K562 (cell line): ENCODE measurements around the gene EEPD1. TPM values are rescaled to one million over a fixed set of nuclear protein-coding genes. Genes with fewer than 3 reads are reported as not detected.

ENCODE experiments used
- ATAC-seq: fragments of 200-7000 bp; cut with Tn5 transposase; 3 replicates; pipeline ENCODE4 v1.9.1; 2020; ENCODE audit warnings: moderate library complexity
- BruUV-seq: library from RNA; stranded (reverse); fragments of 400-500 nt; replicated peaks from 2 replicates; lab custom pipeline; 2021; lab: Mats Ljungman, UMichigan
- CTCF ChIA-PET: fragments of 300-600 bp; formaldehyde crosslinking; extraction: SDS; loops from one replicate; lab custom pipeline; 2021; ENCODE audit warnings: low intra/inter-chr PET ratio; lab: Yijun Ruan, JAX
- POLR2A ChIA-PET: fragments of 300-600, 350-650 bp; sonication (Branson Sonifier 250); formaldehyde crosslinking; extraction: SDS; loops from one replicate; lab custom pipeline; 2021; ENCODE audit warnings: antibody characterized with exemption, inconsistent platforms; lab: Yijun Ruan, JAX
- DNase-seq, 4 experiments: peaks; one replicate each; pipeline versions ENCODE4 v3.0.0 to v3.0.0-alpha.2; 2011 to 2018; ENCODE audit warnings: low spot score in 3 of 4, mixed read lengths in 3 of 4; ENCODE audit errors: extremely low read depth in 1 of 4
- FAIRE-seq: peaks from 2 replicates; lab custom pipeline; 2011; peaks lifted over from hg19 to GRCh38; lab: Jason Lieb, UNC
- H2AFZ ChIP-seq: 2 replicates; pipeline ENCODE4 v1.6.0; 2011; ENCODE audit warnings: low read depth, low read length, control low read depth, inconsistent platforms
- H3K27ac ChIP-seq: fragments of 200-600 bp; 3 replicates; pipeline ENCODE4 v1.8.0; 2011; ENCODE audit warnings: low read depth, mild to moderate bottlenecking, control low read depth, inconsistent platforms, low read length, moderate library complexity, mixed read lengths; ENCODE audit errors: extremely low read depth
- H3K27me3 ChIP-seq, 2 experiments: fragments of 300-600 bp in 1 of 2; 2 replicates in 1 of 2; 3 replicates in 1 of 2; pipeline versions ENCODE4 v1.6.0 to v1.8.0; 2011; ENCODE audit warnings: inconsistent platforms in 2 of 2, low read length in 2 of 2, mild to moderate bottlenecking in 1 of 2, mixed read lengths in 1 of 2, moderate library complexity in 1 of 2; ENCODE audit not compliant: control insufficient read depth in 2 of 2, insufficient read depth in 2 of 2
- H3K36me3 ChIP-seq: fragments of 300-600 bp; 3 replicates; pipeline ENCODE4 v1.8.0; 2011; ENCODE audit warnings: mild to moderate bottlenecking, low read length, inconsistent platforms; ENCODE audit not compliant: control insufficient read depth, insufficient read depth
- H3K4me1 ChIP-seq, 2 experiments: fragments of 200-600 bp in 1 of 2; replicated peaks in 1 of 2; 2 replicates in 1 of 2; 3 replicates in 1 of 2; pipeline versions ENCODE4 v1.5.1 to v1.8.0; 2011; ENCODE audit warnings: inconsistent platforms in 2 of 2, low read length in 2 of 2, mild to moderate bottlenecking in 1 of 2, mixed read lengths in 1 of 2, moderate library complexity in 1 of 2; ENCODE audit not compliant: control insufficient read depth in 2 of 2, insufficient read depth in 2 of 2
- H3K4me2 ChIP-seq: 2 replicates; pipeline ENCODE4 v1.6.1; 2011; ENCODE audit warnings: low read length, control low read depth, inconsistent platforms, mixed read lengths; ENCODE audit not compliant: insufficient read depth
- H3K4me3 ChIP-seq: fragments of 200-600 bp; sonication (generic), shearing (Covaris generic); 2 replicates; pipeline ENCODE4 v1.5.1; 2016; ENCODE audit warnings: control low read depth, inconsistent platforms
- H3K79me2 ChIP-seq: fragments of 200-600 bp; 3 replicates; pipeline ENCODE4 v1.8.0; 2011; ENCODE audit warnings: low read length, inconsistent platforms; ENCODE audit not compliant: control insufficient read depth, insufficient read depth
- H3K9ac ChIP-seq, 2 experiments: 2 replicates each; pipeline versions ENCODE4 v1.6.0 to v1.6.1; 2011; ENCODE audit warnings: low read depth in 2 of 2, low read length in 2 of 2, control low read depth in 1 of 2, inconsistent platforms in 1 of 2, mild to moderate bottlenecking in 1 of 2, mixed read lengths in 1 of 2; ENCODE audit not compliant: insufficient read depth in 1 of 2
- H3K9me1 ChIP-seq: one replicate; pipeline ENCODE4 v1.6.0; 2011; ENCODE audit warnings: inconsistent platforms, mild to moderate bottlenecking, low read length, moderate library complexity; ENCODE audit not compliant: control insufficient read depth, insufficient read depth
- H3K9me3 ChIP-seq: replicated peaks from 2 replicates; pipeline ENCODE4 v1.5.1; 2011; ENCODE audit warnings: low read depth, low read length, inconsistent platforms; ENCODE audit not compliant: control insufficient read depth, insufficient read depth
- H4K20me1 ChIP-seq: replicated peaks from 2 replicates; pipeline ENCODE4 v1.6.1; 2011; ENCODE audit warnings: low read length, inconsistent platforms, mixed read lengths; ENCODE audit not compliant: control insufficient read depth, insufficient read depth
- CBFA2T2 ChIP-seq: fragments of 450-650 bp; conservative IDR thresholded peaks from 2 replicates; pipeline ENCODE4 v1.6.1; 2017; ENCODE audit warnings: mild to moderate bottlenecking
- ID3 ChIP-seq, 2 experiments: fragments of 250-450 bp in 1 of 2; fragments of 450-650 bp in 1 of 2; sonication (Bioruptor Pico) in 1 of 2; IDR thresholded peaks; 2 replicates each; pipeline versions ENCODE4 v1.6.1 to v1.8.0; 2016 to 2021; ENCODE audit warnings: mild to moderate bottlenecking in 2 of 2, moderate library complexity in 2 of 2, missing compliant biosample characterization in 1 of 2, missing genetic modification characterization in 1 of 2
- MCM5 ChIP-seq: fragments of 450-650 bp; IDR thresholded peaks from 2 replicates; pipeline ENCODE4 v1.6.1; 2016; ENCODE audit warnings: low read depth
- PHF8 ChIP-seq: fragments of 200-600 bp; sonication (generic); IDR thresholded peaks from 2 replicates; pipeline ENCODE4 v1.6.1; 2012; ENCODE audit warnings: mixed run types, mild to moderate bottlenecking, inconsistent platforms, low read length, moderate library complexity, borderline replicate concordance
- PTTG1 ChIP-seq: fragments of 450-650 bp; IDR thresholded peaks from 2 replicates; pipeline ENCODE4 v1.6.1; 2016; ENCODE audit warnings: low read depth, mild to moderate bottlenecking, missing genetic modification characterization, missing compliant biosample characterization
- ZNF165 ChIP-seq: fragments of 250-450 bp; sonication (Bioruptor Pico); IDR thresholded peaks from 2 replicates; pipeline ENCODE4 v1.4.0; 2020; ENCODE audit warnings: borderline replicate concordance
- ZNF263 ChIP-seq: sonication (generic); formaldehyde crosslinking; IDR thresholded peaks from 2 replicates; pipeline ENCODE4 v1.8.0; 2022; ENCODE audit warnings: mild to moderate bottlenecking, missing genetic modification reagents, borderline replicate concordance
- WGBS: fragments of 100-300 bp; shearing (Covaris generic); methylation state at CpG from one replicate; pipeline ENCODE4 v1.1.6; 2016; ENCODE audit warnings: low coverage, mixed read lengths; ENCODE audit not compliant: insufficient coverage; ENCODE audit errors: missing lambda C conversion rate; 5-methylcytosine and 5-hydroxymethylcytosine counted together
- in situ Hi-C: fragments of 300-500 bp; cut with MboI; formaldehyde crosslinking; loops from 4 replicates; pipeline ENCODE4 v1.15.0; 2018; ENCODE audit warnings: inconsistent platforms, mixed read lengths
- intact Hi-C: fragments of 100-400 bp; cut with micrococcal nuclease; formaldehyde crosslinking; loops from 2 replicates; pipeline ENCODE4 v1.14.2; 2022
- polyA plus RNA-seq, 8 experiments: library from polyadenylated mRNA; depleted of rRNA in 4 of 8; stranded (reverse) in 5 of 8; unstranded in 3 of 8; fragments of >200 nt; fragmentation: Nextera tagmentation in 2 of 8; fragmentation: Illumina TruSeq in 1 of 8; extraction: Ambion mirVana in 2 of 8; extraction: Trizol in 1 of 8; gene quantifications; 2 replicates each; pipeline versions ENCODE4 v1.2.1 to v1.2.3, GENCODE V29; 2011 to 2014; ENCODE audit warnings: inconsistent platforms in 1 of 8, missing spikeins in 1 of 8
- total RNA-seq, 7 experiments: library from RNA; depleted of rRNA in 6 of 7; stranded (reverse); fragments of >200 nt in 6 of 7; fragmentation: Illumina TruSeq in 2 of 7; extraction: Trizol in 2 of 7; gene quantifications; 2 replicates each; pipeline versions ENCODE4 v1.2.1 to v1.2.3, GENCODE V29; 2011 to 2021; ENCODE audit warnings: low replicate concordance in 1 of 7

Gene EEPD1
- total and polyA plus RNA-seq, 9 of the 15 experiments (the other 6 are each of a cell fraction or from before 2014, with no cell fraction given), result 0.01 to 1.5 (median 0.74) TPM; not detected in 1

GRCh38 chr7:36181668-36182067 is 28.6 kb downstream of the EEPD1 start:
- no TSS peak for BruUV-seq
- no peak for ATAC-seq
- intact Hi-C loops (no loop called here), in situ Hi-C loops (no loop called here)
- H3K4me2 ChIP-seq, result no peak overlapping the region
- no peak overlapping the region for H2AFZ ChIP-seq
- H3K36me3 ChIP-seq, result no peaks in the 10 kb centered on the region
- TF ChIP-seq ZNF165 (no peak), CBFA2T2 (no peak), MCM5 (no peak), ZNF263 (no peak), ID3 (CRISPR knock-in tag; IDR thresholded peaks at IDR 0.05) (no peak), ID3 (tag; IDR thresholded peaks at IDR 0.05) (no peak), PHF8 (no peak), PTTG1 (tag) (no peak)
- no peak overlapping the region for H3K4me3 ChIP-seq
- H3K27ac ChIP-seq, result no peak overlapping the region
- no peak for FAIRE-seq
- 0 out of 2 replicates have a peak, but pooled peaks cover 11% of the 10 kb centered on the region for H4K20me1 ChIP-seq
- peaks cover 6 to 48% of the 10 kb centered on the region in 2 experiments; a peak in 4 of 5 replicates for H3K27me3 ChIP-seq
- ChIA-PET POLR2A (no interaction called here), CTCF (no interaction called here)
- no peak overlapping the region for H3K9ac ChIP-seq
- H3K9me3 ChIP-seq, result no peaks in the 10 kb centered on the region
- H3K79me2 ChIP-seq, result no peaks in the 10 kb centered on the region
- DNase-seq, result no peak
- H3K4me1 ChIP-seq, result no peaks in the 10 kb centered on the region
- H3K9me1 ChIP-seq, result no peaks in the 10 kb centered on the region
- WGBS, result 0% methylated on average over 4 of the region's 4 CpGs
